ENCODE data around the gene MYLK.

DNA sequence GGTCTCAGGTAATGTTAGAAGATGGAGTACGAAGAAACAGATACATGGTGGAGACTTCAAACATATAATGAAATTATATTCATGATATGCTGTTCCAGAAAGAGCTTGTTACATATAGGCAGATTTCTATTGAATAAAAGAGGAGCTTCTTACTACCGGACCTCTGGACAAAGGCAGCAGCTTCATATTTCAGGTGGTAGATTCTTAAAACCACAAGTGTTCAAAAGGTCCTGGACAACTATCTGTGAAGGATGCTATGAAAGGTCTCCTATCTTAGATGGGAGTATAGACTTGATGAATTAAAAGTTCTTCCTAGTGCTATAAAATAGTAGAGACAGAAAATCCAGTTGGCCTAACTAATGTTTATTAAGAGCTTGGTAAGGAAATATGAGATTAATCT lies 43.2 kb downstream of the MYLK start:
- TF ChIP-seq POLR2AphosphoS5 (IDR thresholded peaks at IDR 0.05; ENCODE audit: borderline replicate concordance, low read depth, low read length), result no peak
- no peak for TF ChIP-seq EZH2 (IDR thresholded peaks at IDR 0.05)
- no peak for TF ChIP-seq FOXP2 (optimal IDR thresholded peaks at IDR 0.05; ENCODE audit: control extremely low read depth, extremely low read length, insufficient read depth)

Measured in SK-N-MC (cell line).